Upper lobe of left lung (tissue), 6 donors: ENCODE results near the gene SWAP70. TPM values are rescaled to one million over a fixed set of nuclear protein-coding genes. Genes with fewer than 3 reads are reported as not detected.

Experiments used
- ATAC-seq, 2 donors: fragments of 200-7000 bp; cut with Tn5 transposase; one replicate each; pipeline ENCODE4 v1.9.1; 2022; ENCODE audit warnings: mild to moderate bottlenecking in 2 of 2, moderate library complexity in 2 of 2; ENCODE audit not compliant: low FRiP score in 2 of 2
- DNase-seq, 2 donors: peaks; one replicate each; pipeline ENCODE4 v3.0.0-alpha.2; 2019 to 2020
- H3K27ac ChIP-seq, 4 donors: fragments of 200-600 bp; sonication (generic); one replicate each; pipeline ENCODE4 v1.5.1; 2016 to 2019
- H3K27me3 ChIP-seq, 4 donors: fragments of 200-600 bp; sonication (generic); one replicate each; pipeline ENCODE4 v1.5.1; 2017 to 2019
- H3K36me3 ChIP-seq, 4 donors: fragments of 200-600 bp; sonication (generic); one replicate each; pipeline ENCODE4 v1.5.1; 2016 to 2019
- H3K4me1 ChIP-seq, 4 donors: fragments of 200-600 bp; sonication (generic); one replicate each; pipeline ENCODE4 v1.5.1; 2018 to 2019
- H3K4me3 ChIP-seq, 4 donors: fragments of 200-600 bp; sonication (generic); one replicate each; pipeline ENCODE4 v1.5.1; 2017 to 2019; ENCODE audit warnings: mild to moderate bottlenecking in 2 of 4, moderate library complexity in 1 of 4
- H3K9me3 ChIP-seq, 4 donors: fragments of 200-600 bp; sonication (generic); one replicate each; pipeline ENCODE4 v1.5.1; 2018 to 2019
- EP300 ChIP-seq, 4 donors: sonication (generic); formaldehyde crosslinking; IDR thresholded peaks; one replicate each; pipeline ENCODE4 v1.5.1; 2017; ENCODE audit warnings: antibody characterized with exemption in 4 of 4, control low read depth in 2 of 4
- POLR2A ChIP-seq, 4 donors: fragments of 450-650 bp; IDR thresholded peaks; one replicate each; pipeline ENCODE4 v1.5.1; 2016 to 2017; ENCODE audit warnings: antibody characterized with exemption in 4 of 4, mild to moderate bottlenecking in 2 of 4
- POLR2AphosphoS5 ChIP-seq, 2 donors: sonication (generic); formaldehyde crosslinking; IDR thresholded peaks; one replicate each; pipeline ENCODE4 v1.5.1; 2017; ENCODE audit warnings: antibody characterized with exemption in 2 of 2
- WGBS, 2 donors: methylation state at CpG; one replicate each; pipeline ENCODE4 v1.1.5; 2017 to 2018; 5-methylcytosine and 5-hydroxymethylcytosine counted together
- total RNA-seq, 6 donors: library from RNA; depleted of rRNA in 4 of 6; stranded (reverse); fragments of >200 nt in 4 of 6; gene quantifications; one replicate each; pipeline versions ENCODE4 v1.1.0 to v1.2.1, GENCODE V29; 2016 to 2021
- TF ChIP-seq, protein P1 (sequence below), 6 experiments: fragments of 450-650 bp in 4 of 6; fragments of 200-600 bp in 2 of 6; sonication (generic) in 2 of 6; IDR thresholded peaks; one replicate each; pipeline ENCODE4 v1.5.1; 2016 to 2019; ENCODE audit warnings: antibody characterized with exemption in 6 of 6
- donor health status: DM: no; HTN: no; CAD: no; lungs with moderate emphysema.
- donor health status: DM: no; HTN: yes; CAD: no; lungs with severe emphysema.

The SWAP70 gene
- total RNA-seq, 6 donors from 2014 or later = 31.4 to 80.4 (median 50.2) TPM

DNA sequence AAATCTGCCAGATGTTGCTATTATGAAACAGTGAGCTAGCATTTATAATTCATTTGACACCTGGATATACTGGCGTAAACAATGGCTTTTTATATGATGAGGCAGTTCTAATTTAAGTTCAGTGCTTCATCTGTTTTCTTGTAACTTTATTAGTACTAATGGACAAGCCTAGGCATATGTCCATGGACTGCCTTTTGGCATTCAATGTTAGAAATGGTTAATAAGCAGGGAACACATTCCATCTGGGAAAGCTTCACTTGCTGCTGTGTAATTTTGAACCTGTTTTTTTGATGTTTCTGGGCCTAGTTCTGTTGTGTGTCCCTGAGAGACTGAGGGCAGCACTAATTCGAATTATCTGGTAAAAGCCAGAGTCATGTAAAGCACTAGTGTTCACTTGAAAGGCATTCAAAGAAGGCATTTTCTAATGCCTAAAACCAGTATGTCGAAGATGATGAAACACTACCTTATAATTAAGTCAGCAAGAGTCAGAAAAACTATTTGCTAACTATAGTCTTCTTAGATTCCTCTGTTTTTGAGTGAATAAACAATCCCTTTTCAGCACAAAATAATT is 138.5 kb downstream of the SWAP70 start:
- peaks cover 0 to 23% (median 3%) of the 10 kb centered on the region in 4 donors for H3K36me3 ChIP-seq
- TF ChIP-seq, protein P1, sequence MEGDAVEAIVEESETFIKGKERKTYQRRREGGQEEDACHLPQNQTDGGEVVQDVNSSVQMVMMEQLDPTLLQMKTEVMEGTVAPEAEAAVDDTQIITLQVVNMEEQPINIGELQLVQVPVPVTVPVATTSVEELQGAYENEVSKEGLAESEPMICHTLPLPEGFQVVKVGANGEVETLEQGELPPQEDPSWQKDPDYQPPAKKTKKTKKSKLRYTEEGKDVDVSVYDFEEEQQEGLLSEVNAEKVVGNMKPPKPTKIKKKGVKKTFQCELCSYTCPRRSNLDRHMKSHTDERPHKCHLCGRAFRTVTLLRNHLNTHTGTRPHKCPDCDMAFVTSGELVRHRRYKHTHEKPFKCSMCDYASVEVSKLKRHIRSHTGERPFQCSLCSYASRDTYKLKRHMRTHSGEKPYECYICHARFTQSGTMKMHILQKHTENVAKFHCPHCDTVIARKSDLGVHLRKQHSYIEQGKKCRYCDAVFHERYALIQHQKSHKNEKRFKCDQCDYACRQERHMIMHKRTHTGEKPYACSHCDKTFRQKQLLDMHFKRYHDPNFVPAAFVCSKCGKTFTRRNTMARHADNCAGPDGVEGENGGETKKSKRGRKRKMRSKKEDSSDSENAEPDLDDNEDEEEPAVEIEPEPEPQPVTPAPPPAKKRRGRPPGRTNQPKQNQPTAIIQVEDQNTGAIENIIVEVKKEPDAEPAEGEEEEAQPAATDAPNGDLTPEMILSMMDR (IDR thresholded peaks at IDR 0.05) = no peak
- no peak for TF ChIP-seq POLR2AphosphoS5 (IDR thresholded peaks at IDR 0.05)
- no peak for TF ChIP-seq POLR2A (IDR thresholded peaks at IDR 0.05)
- no peak for TF ChIP-seq EP300 (IDR thresholded peaks at IDR 0.05)
- WGBS, 2 donors = 67 to 80% methylated on average over 3 of the region's 3 CpGs
- H3K4me1 ChIP-seq = no peaks in the 10 kb centered on the region
- H3K4me3 ChIP-seq = no peak overlapping the region
- ATAC-seq (peak in 1 of 2 donors; percentile 72), DNase-seq (no peak)
- H3K27ac ChIP-seq = peak overlapping the region in 1 of 4 donors; percentile 46
- H3K27me3 ChIP-seq = no peaks in the 10 kb centered on the region
- no peaks in the 10 kb centered on the region for H3K9me3 ChIP-seq

Other genes starting within 250 kb of the SWAP70 start
- gene ZNF143, start 203.1 kb upstream of the SWAP70 start, total RNA-seq = 10 to 100 TPM; 17.5 to 45.1 (median 23.9) TPM
- 10 to 100 TPM in 5 of 6 donors, 1 to 10 TPM in 1; 9.2 to 47.1 (median 13.4) TPM for gene WEE1, start 90.4 kb upstream of the SWAP70 start, total RNA-seq